GM12878 (cell line): ENCODE measurements around the gene ARHGEF10L. TPM values are rescaled to one million over a fixed set of nuclear protein-coding genes. Genes with fewer than 3 reads are reported as not detected.

Source experiments
- ATAC-seq: fragments of 200-7000 bp; cut with Tn5 transposase; 3 replicates; pipeline ENCODE4 v1.9.1; 2020; ENCODE audit warnings: mild to moderate bottlenecking, moderate library complexity
- BruUV-seq: library from RNA; stranded (reverse); fragments of 400-500 nt; replicated peaks from 2 replicates; lab custom pipeline; 2021; lab: Mats Ljungman, UMichigan
- CTCF ChIA-PET: fragments of 300-600 bp; sonication (Branson Sonifier 250); formaldehyde crosslinking; extraction: SDS; loops from one replicate; lab custom pipeline; 2021; ENCODE audit warnings: inconsistent platforms; lab: Yijun Ruan, JAX
- POLR2A ChIA-PET: fragments of 350-600 bp; formaldehyde crosslinking; extraction: SDS; loops from one replicate; lab custom pipeline; 2021; ENCODE audit warnings: inconsistent platforms; lab: Charles Lee
- RAD21 ChIA-PET: fragments of 300-600 bp; sonication (Branson Sonifier 250); formaldehyde crosslinking; loops from one replicate; lab custom pipeline; 2023; ENCODE audit warnings: antibody characterized with exemption; ENCODE audit not compliant: unreplicated experiment; lab: Charles Lee
- SMC1A ChIA-PET: fragments of 300-600 bp; sonication (Branson Sonifier 250); formaldehyde crosslinking; loops from one replicate; lab custom pipeline; 2023; ENCODE audit not compliant: unreplicated experiment, uncharacterized antibody; lab: Charles Lee
- DNase-seq: peaks from one replicate; pipeline ENCODE4 v3.0.0-alpha.2; 2011; ENCODE audit warnings: low read depth, low spot score
- FAIRE-seq: peaks from 3 replicates; lab custom pipeline; 2011; peaks lifted over from hg19 to GRCh38; lab: Jason Lieb, UNC
- H2AFZ ChIP-seq: 2 replicates; pipeline ENCODE4 v1.6.0; 2011; ENCODE audit warnings: low read depth, low read length, control low read depth; ENCODE audit not compliant: control insufficient read depth
- H3K27ac ChIP-seq: 2 replicates; pipeline ENCODE4 v1.5.1; 2011; ENCODE audit warnings: control low read depth; ENCODE audit not compliant: control insufficient read depth, insufficient read depth
- H3K27me3 ChIP-seq, 2 experiments: replicated peaks in 1 of 2; 2 replicates each; pipeline versions ENCODE4 v1.6.0 to v1.6.1; 2011; ENCODE audit warnings: low read length in 1 of 2; ENCODE audit not compliant: control insufficient read depth in 2 of 2, insufficient read depth in 2 of 2
- H3K36me3 ChIP-seq, 2 experiments: 2 replicates each; pipeline ENCODE4 v1.5.1; 2011; ENCODE audit warnings: low read length in 1 of 2; ENCODE audit not compliant: control insufficient read depth in 2 of 2, insufficient read depth in 2 of 2
- H3K4me1 ChIP-seq: 2 replicates; pipeline ENCODE4 v1.6.1; 2011; ENCODE audit warnings: mild to moderate bottlenecking, low read length, moderate library complexity, mixed read lengths; ENCODE audit not compliant: control insufficient read depth, insufficient read depth
- H3K4me2 ChIP-seq: 2 replicates; pipeline ENCODE4 v1.6.0; 2011; ENCODE audit warnings: control low read depth; ENCODE audit not compliant: control insufficient read depth, insufficient read depth
- H3K4me3 ChIP-seq: fragments of 200-600 bp; sonication (generic); 2 replicates; pipeline ENCODE4 v1.5.1; 2016
- H3K79me2 ChIP-seq: 2 replicates; pipeline ENCODE4 v1.6.0; 2011; ENCODE audit warnings: low read length; ENCODE audit not compliant: control insufficient read depth, insufficient read depth
- H3K9ac ChIP-seq: 2 replicates; pipeline ENCODE4 v1.8.0; 2011; ENCODE audit warnings: low read length, control low read depth, mixed read lengths; ENCODE audit not compliant: control insufficient read depth, insufficient read depth
- H3K9me3 ChIP-seq: replicated peaks from 3 replicates; pipeline ENCODE4 v1.5.1; 2011; ENCODE audit warnings: mild to moderate bottlenecking, low read length; ENCODE audit not compliant: control insufficient read depth, insufficient read depth
- H4K20me1 ChIP-seq: 2 replicates; pipeline ENCODE4 v1.6.0; 2011; ENCODE audit not compliant: control insufficient read depth, insufficient read depth
- BMI1 ChIP-seq: fragments of 450-650 bp; IDR thresholded peaks from 2 replicates; pipeline ENCODE4 v1.6.1; 2016; ENCODE audit warnings: mild to moderate bottlenecking, moderate library complexity, borderline replicate concordance
- CBX5 ChIP-seq: sonication (generic); IDR thresholded peaks from 2 replicates; pipeline ENCODE4 v1.6.1; 2016; ENCODE audit warnings: low read depth, moderate library complexity, mild to moderate bottlenecking, inconsistent platforms
- IKZF1 ChIP-seq: fragments of 450-650 bp; conservative IDR thresholded peaks from 2 replicates; pipeline ENCODE4 v1.6.1; 2017; ENCODE audit warnings: antibody characterized with exemption, mild to moderate bottlenecking
- KDM1A ChIP-seq: fragments of 200-600 bp; sonication (generic); IDR thresholded peaks from 2 replicates; pipeline ENCODE4 v1.6.1; 2016; ENCODE audit warnings: borderline replicate concordance
- MLLT1 ChIP-seq: fragments of 450-650 bp; IDR thresholded peaks from 2 replicates; pipeline ENCODE4 v1.6.1; 2016; ENCODE audit warnings: mild to moderate bottlenecking
- MTA3 ChIP-seq: IDR thresholded peaks from 2 replicates; pipeline ENCODE4 v1.6.1; 2012; ENCODE audit warnings: low read length, inconsistent platforms, borderline replicate concordance
- NFIC ChIP-seq: IDR thresholded peaks from 2 replicates; pipeline ENCODE4 v1.6.1; 2012; ENCODE audit warnings: low read depth, mild to moderate bottlenecking, inconsistent platforms, low read length, moderate library complexity
- NR2F1 ChIP-seq: fragments of 450-650 bp; conservative IDR thresholded peaks from 2 replicates; pipeline ENCODE4 v1.6.1; 2017; ENCODE audit warnings: mild to moderate bottlenecking
- SMC3 ChIP-seq: IDR thresholded peaks from 2 replicates; pipeline ENCODE4 v1.6.1; 2011; ENCODE audit warnings: low read length, improper control_type of control experiment, borderline replicate concordance
- SUZ12 ChIP-seq: fragments of 200-600 bp; sonication (generic); IDR thresholded peaks from one replicate; pipeline ENCODE4 v1.6.1; 2018; ENCODE audit warnings: antibody characterized with exemption, mild to moderate bottlenecking; ENCODE audit not compliant: unreplicated experiment
- ZBTB4 ChIP-seq: fragments of 450-650 bp; formaldehyde crosslinking; IDR thresholded peaks from 2 replicates; pipeline ENCODE4 v1.4.0; 2022; ENCODE audit warnings: mild to moderate bottlenecking, moderate library complexity
- ZNF622 ChIP-seq: fragments of 450-650 bp; IDR thresholded peaks from 2 replicates; pipeline ENCODE4 v1.6.1; 2017; ENCODE audit warnings: mild to moderate bottlenecking, inconsistent platforms
- WGBS: methylation state at CpG from one replicate; pipeline ENCODE4 v1.1.6; 2016; ENCODE audit warnings: low lambda C conversion rate; ENCODE audit not compliant: insufficient replicate concordance, insufficient coverage; ENCODE audit errors: missing lambda C conversion rate; 5-methylcytosine and 5-hydroxymethylcytosine counted together
- in situ Hi-C: fragments of 300-500 bp; cut with MboI; formaldehyde crosslinking; loops from 9 replicates; pipeline ENCODE4 v1.14.3; 2018; ENCODE audit warnings: mixed read lengths
- intact Hi-C: fragments of 100-400 bp; cut with micrococcal nuclease; formaldehyde crosslinking; loops from one replicate; pipeline ENCODE4 v1.14.2; 2022; ENCODE audit not compliant: unreplicated experiment
- polyA plus RNA-seq, 11 experiments: library from polyadenylated mRNA; depleted of rRNA in 4 of 11; unstranded in 6 of 11; stranded (reverse) in 5 of 11; fragments of >200 nt; fragmentation: Nextera tagmentation in 4 of 11; fragmentation: Illumina TruSeq in 1 of 11; extraction: Ambion mirVana in 4 of 11; extraction: Trizol in 1 of 11; gene quantifications; 1 replicate in 1 of 11; 2 replicates in 10 of 11; pipeline versions ENCODE4 v1.2.1 to v1.2.3, GENCODE V29; 2011 to 2016; ENCODE audit warnings: inconsistent platforms in 2 of 11, missing spikeins in 2 of 11, low read depth in 1 of 11
- total RNA-seq, 4 experiments: library from RNA; depleted of rRNA in 3 of 4; stranded (reverse); fragments of >200 nt in 3 of 4; fragmentation: Illumina TruSeq in 1 of 4; extraction: Trizol in 1 of 4; gene quantifications; 2 replicates each; pipeline versions ENCODE4 v1.2.1 to v1.2.3, GENCODE V29; 2013 to 2021
- TF ChIP-seq, protein P1 (sequence below): fragments of 450-650 bp; IDR thresholded peaks from 2 replicates; pipeline ENCODE4 v1.6.1; 2014; ENCODE audit warnings: mild to moderate bottlenecking
- TF ChIP-seq, protein P2 (sequence below): fragments of 450-650 bp; IDR thresholded peaks from 2 replicates; pipeline ENCODE4 v1.6.1; 2017; ENCODE audit warnings: mild to moderate bottlenecking

ARHGEF10L gene
- total and polyA plus RNA-seq, 10 of the 15 experiments (the other 5 are each of a cell fraction or from before 2014, with no cell fraction given): 0.05 to 0.94 (median 0.28) TPM; not detected in 2

- TF ChIP-seq MLLT1 (no peak), SMC3 (no peak), NFIC (no peak), KDM1A (no peak), MTA3 (no peak), CBX5 (no peak)
- TF ChIP-seq, protein P1, sequence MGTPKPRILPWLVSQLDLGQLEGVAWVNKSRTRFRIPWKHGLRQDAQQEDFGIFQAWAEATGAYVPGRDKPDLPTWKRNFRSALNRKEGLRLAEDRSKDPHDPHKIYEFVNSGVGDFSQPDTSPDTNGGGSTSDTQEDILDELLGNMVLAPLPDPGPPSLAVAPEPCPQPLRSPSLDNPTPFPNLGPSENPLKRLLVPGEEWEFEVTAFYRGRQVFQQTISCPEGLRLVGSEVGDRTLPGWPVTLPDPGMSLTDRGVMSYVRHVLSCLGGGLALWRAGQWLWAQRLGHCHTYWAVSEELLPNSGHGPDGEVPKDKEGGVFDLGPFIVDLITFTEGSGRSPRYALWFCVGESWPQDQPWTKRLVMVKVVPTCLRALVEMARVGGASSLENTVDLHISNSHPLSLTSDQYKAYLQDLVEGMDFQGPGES: no peak
Observed at GRCh38 chr1:17637055-17637454, 97.6 kb downstream of the ARHGEF10L start (continued).

DNA sequence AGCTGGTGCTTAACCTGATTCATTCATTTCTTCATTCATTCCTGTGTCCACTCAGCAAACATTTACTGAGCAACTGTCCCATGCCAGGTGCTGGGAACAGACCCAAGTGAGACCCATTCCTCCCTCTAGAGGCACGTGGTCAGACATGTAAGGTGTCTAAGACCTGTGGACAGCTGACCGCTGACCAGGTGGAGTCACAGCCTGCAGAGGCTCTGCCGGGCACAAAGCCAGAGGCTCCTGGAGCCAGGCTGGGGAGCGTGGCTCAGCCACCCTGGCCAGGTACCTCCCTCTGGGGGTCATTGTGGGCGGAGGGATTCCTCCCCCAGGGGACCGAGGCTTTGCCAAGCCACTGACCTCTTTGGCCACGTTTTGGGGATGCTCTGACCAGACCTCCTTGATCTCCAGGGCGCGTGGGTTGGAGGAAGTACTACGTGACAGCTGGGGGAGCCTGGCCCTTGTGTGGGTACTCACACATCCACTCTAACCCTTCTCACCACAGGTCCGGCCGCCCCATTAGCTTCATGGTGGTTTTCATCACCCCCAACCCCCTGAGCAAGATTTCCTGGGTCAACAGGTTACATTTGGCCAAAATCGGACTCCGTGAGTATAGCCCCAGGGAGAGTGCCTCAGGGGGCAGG lies 100.3 kb downstream of the ARHGEF10L start:
- ATAC-seq (no peak), FAIRE-seq (no peak), DNase-seq (no peak)
- Histone ChIP-seq H3K4me3 (no peak overlapping the region), H3K4me2 (no peak overlapping the region), H3K4me1 (peaks cover 3% of the 10 kb centered on the region; the same call in 1 of the 2 replicates), H3K36me3 (no peaks in the 10 kb centered on the region), H3K9me3 (no peaks in the 10 kb centered on the region), H4K20me1 (no peaks in the 10 kb centered on the region), H2AFZ (no peak overlapping the region), H3K9ac (no peak overlapping the region), H3K27ac (no peak overlapping the region), H3K79me2 (no peaks in the 10 kb centered on the region), H3K27me3 (no peaks in the 10 kb centered on the region; a peak in 2 of 4 replicates)
- in situ Hi-C loops (no loop called here), intact Hi-C loops (no loop called here)
- ChIA-PET CTCF (interaction anchor here (1.6 kb wide), 1 partner anchor 33 kb away, joined by 3 read pairs; no protein-coding TSS in a partner anchor), POLR2A (no interaction called here), SMC1A (interaction anchor here (0.6 kb wide), 1 partner anchor 204 kb away, joined by 3 read pairs; no protein-coding TSS in a partner anchor), RAD21 (interaction anchor here (0.6 kb wide), 1 partner anchor 624 kb away, joined by 3 read pairs; no protein-coding TSS in a partner anchor)
- TF ChIP-seq IKZF1 (peak; percentile 19; the same call in 1 of the 2 replicates), ZNF622 (no peak), NR2F1 (peak; percentile 60), ZBTB4 (CRISPR knock-in tag) (no peak), BMI1 (no peak), SUZ12 (no peak)
- TF ChIP-seq, protein P2, sequence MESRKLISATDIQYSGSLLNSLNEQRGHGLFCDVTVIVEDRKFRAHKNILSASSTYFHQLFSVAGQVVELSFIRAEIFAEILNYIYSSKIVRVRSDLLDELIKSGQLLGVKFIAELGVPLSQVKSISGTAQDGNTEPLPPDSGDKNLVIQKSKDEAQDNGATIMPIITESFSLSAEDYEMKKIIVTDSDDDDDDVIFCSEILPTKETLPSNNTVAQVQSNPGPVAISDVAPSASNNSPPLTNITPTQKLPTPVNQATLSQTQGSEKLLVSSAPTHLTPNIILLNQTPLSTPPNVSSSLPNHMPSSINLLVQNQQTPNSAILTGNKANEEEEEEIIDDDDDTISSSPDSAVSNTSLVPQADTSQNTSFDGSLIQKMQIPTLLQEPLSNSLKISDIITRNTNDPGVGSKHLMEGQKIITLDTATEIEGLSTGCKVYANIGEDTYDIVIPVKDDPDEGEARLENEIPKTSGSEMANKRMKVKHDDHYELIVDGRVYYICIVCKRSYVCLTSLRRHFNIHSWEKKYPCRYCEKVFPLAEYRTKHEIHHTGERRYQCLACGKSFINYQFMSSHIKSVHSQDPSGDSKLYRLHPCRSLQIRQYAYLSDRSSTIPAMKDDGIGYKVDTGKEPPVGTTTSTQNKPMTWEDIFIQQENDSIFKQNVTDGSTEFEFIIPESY: no peak
- no TSS peak for BruUV-seq
- 16% methylated on average over 14 of the region's 14 CpGs for WGBS
